Hepatocyte (in vitro differentiated cells): Measurements from ENCODE around the gene BCAS4. TPM values are rescaled to one million over a fixed set of nuclear protein-coding genes. Genes with fewer than 3 reads are reported as not detected.
"Not testable (repeated sequence)": the region's sequence is repeated elsewhere in the genome, so short reads cannot be mapped to it uniquely, and the experiment has no call there.

Experiments
- DNase-seq: peaks from one replicate; pipeline ENCODE4 v3.0.0-alpha.2; 2016; ENCODE audit warnings: low spot score
- H2AFZ ChIP-seq: fragments of 200-600 bp; sonication (generic); 2 replicates; pipeline ENCODE4 v1.6.0; 2016; ENCODE audit warnings: antibody characterized with exemption, mild to moderate bottlenecking
- H3K27ac ChIP-seq: fragments of 200-600 bp; sonication (generic); 2 replicates; pipeline ENCODE4 v1.5.1; 2016; ENCODE audit warnings: mild to moderate bottlenecking
- H3K27me3 ChIP-seq: fragments of 200-600 bp; sonication (generic); 2 replicates; pipeline ENCODE4 v1.6.1; 2016
- H3K36me3 ChIP-seq: fragments of 200-600 bp; sonication (generic); replicated peaks from 2 replicates; pipeline ENCODE4 v1.5.1; 2016; ENCODE audit warnings: low read depth; ENCODE audit not compliant: insufficient read depth
- H3K4me1 ChIP-seq: fragments of 200-600 bp; sonication (generic); 2 replicates; pipeline ENCODE4 v1.5.1; 2016; ENCODE audit warnings: mild to moderate bottlenecking, moderate library complexity; ENCODE audit not compliant: insufficient read depth
- H3K4me2 ChIP-seq: fragments of 200-600 bp; sonication (generic); 2 replicates; pipeline ENCODE4 v1.6.0; 2016
- H3K4me3 ChIP-seq: fragments of 200-600 bp; sonication (generic); 2 replicates; pipeline ENCODE4 v1.5.1; 2016; ENCODE audit warnings: mild to moderate bottlenecking
- H3K79me2 ChIP-seq: fragments of 200-600 bp; sonication (generic); 2 replicates; pipeline ENCODE4 v1.6.0; 2017; ENCODE audit warnings: mild to moderate bottlenecking
- H3K9me2 ChIP-seq: fragments of 200-600 bp; sonication (generic); replicated peaks from 2 replicates; pipeline ENCODE4 v1.6.0; 2017; ENCODE audit warnings: mild to moderate bottlenecking; ENCODE audit not compliant: insufficient read depth
- H3K9me3 ChIP-seq: fragments of 200-600 bp; sonication (generic); 2 replicates; pipeline ENCODE4 v1.5.1; 2016; ENCODE audit warnings: low read depth, mild to moderate bottlenecking
- H4K20me1 ChIP-seq: fragments of 200-600 bp; sonication (generic); 2 replicates; pipeline ENCODE4 v1.6.0; 2016; ENCODE audit warnings: mild to moderate bottlenecking; ENCODE audit not compliant: insufficient read depth, poor library complexity, severe bottlenecking
- EZH2 ChIP-seq: fragments of 200-600 bp; sonication (generic); IDR thresholded peaks from 2 replicates; pipeline ENCODE4 v1.6.1; 2016; ENCODE audit warnings: antibody characterized with exemption, mild to moderate bottlenecking, borderline replicate concordance
- EZH2phosphoT487 ChIP-seq: fragments of 200-600 bp; sonication (generic); IDR thresholded peaks from one replicate; pipeline ENCODE4 v1.6.1; 2018; ENCODE audit warnings: antibody characterized with exemption, mild to moderate bottlenecking, low read depth, moderate library complexity; ENCODE audit not compliant: unreplicated experiment, severe bottlenecking
- WGBS: methylation state at CpG from one replicate; pipeline ENCODE4 v1.1.6; 2016; ENCODE audit warnings: low lambda C conversion rate; ENCODE audit errors: missing lambda C conversion rate; 5-methylcytosine and 5-hydroxymethylcytosine counted together
- polyA plus RNA-seq: library from polyadenylated mRNA; unstranded; fragments of >200 nt; fragmentation: Nextera tagmentation; extraction: Ambion mirVana; gene quantifications from 2 replicates; pipeline ENCODE4 v1.2.1, GENCODE V29; 2016
- total RNA-seq: library from RNA; depleted of rRNA; stranded (reverse); fragments of >200 nt; gene quantifications from 2 replicates; pipeline ENCODE4 v1.2.3, GENCODE V29; 2014
- TF ChIP-seq, protein P1 (sequence below): fragments of 200-600 bp; sonication (generic); IDR thresholded peaks from 2 replicates; pipeline ENCODE4 v1.5.1; 2016; ENCODE audit warnings: antibody characterized with exemption, mild to moderate bottlenecking; ENCODE audit not compliant: poor library complexity

BCAS4 gene
- total and polyA plus RNA-seq, 2 experiments from 2014 or later, result 5.6 to 21.6 TPM

DNA sequence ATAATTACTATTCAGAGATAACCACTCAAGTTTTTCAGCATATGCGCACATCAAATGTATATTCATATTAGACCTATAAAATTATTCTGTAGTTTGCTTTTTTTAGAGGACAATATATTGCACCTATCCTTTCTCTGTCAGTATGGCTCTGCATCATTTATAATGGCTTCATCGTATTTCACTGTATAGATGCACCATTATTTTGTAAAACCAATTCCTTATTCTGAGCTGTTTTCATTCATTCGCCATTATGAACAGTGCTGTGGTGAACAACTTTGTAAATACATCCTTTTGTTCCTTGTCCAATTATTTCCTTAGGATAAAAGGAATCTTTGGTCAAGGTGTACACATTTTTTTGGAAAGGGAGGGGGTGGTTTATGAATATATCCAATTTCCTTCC, 29.2 kb upstream of the BCAS4 start:
- Histone ChIP-seq H3K27me3 (no peaks in the 10 kb centered on the region), H3K27ac (no peak overlapping the region), H3K79me2 (no peaks in the 10 kb centered on the region), H2AFZ (no peak overlapping the region), H3K9me3 (no peaks in the 10 kb centered on the region), H3K36me3 (no peaks in the 10 kb centered on the region), H3K4me3 (no peak overlapping the region), H3K4me2 (no peak overlapping the region), H4K20me1 (no peaks in the 10 kb centered on the region), H3K9me2 (no peaks in the 10 kb centered on the region), H3K4me1 (peaks cover 35% of the 10 kb centered on the region)
- TF ChIP-seq EZH2, result no peak
- TF ChIP-seq, protein P1, sequence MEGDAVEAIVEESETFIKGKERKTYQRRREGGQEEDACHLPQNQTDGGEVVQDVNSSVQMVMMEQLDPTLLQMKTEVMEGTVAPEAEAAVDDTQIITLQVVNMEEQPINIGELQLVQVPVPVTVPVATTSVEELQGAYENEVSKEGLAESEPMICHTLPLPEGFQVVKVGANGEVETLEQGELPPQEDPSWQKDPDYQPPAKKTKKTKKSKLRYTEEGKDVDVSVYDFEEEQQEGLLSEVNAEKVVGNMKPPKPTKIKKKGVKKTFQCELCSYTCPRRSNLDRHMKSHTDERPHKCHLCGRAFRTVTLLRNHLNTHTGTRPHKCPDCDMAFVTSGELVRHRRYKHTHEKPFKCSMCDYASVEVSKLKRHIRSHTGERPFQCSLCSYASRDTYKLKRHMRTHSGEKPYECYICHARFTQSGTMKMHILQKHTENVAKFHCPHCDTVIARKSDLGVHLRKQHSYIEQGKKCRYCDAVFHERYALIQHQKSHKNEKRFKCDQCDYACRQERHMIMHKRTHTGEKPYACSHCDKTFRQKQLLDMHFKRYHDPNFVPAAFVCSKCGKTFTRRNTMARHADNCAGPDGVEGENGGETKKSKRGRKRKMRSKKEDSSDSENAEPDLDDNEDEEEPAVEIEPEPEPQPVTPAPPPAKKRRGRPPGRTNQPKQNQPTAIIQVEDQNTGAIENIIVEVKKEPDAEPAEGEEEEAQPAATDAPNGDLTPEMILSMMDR, result no peak
- TF ChIP-seq EZH2phosphoT487, result no peak
- no peak for DNase-seq
- WGBS, result 67% methylated on average over 3 of the region's 3 CpGs

DNA sequence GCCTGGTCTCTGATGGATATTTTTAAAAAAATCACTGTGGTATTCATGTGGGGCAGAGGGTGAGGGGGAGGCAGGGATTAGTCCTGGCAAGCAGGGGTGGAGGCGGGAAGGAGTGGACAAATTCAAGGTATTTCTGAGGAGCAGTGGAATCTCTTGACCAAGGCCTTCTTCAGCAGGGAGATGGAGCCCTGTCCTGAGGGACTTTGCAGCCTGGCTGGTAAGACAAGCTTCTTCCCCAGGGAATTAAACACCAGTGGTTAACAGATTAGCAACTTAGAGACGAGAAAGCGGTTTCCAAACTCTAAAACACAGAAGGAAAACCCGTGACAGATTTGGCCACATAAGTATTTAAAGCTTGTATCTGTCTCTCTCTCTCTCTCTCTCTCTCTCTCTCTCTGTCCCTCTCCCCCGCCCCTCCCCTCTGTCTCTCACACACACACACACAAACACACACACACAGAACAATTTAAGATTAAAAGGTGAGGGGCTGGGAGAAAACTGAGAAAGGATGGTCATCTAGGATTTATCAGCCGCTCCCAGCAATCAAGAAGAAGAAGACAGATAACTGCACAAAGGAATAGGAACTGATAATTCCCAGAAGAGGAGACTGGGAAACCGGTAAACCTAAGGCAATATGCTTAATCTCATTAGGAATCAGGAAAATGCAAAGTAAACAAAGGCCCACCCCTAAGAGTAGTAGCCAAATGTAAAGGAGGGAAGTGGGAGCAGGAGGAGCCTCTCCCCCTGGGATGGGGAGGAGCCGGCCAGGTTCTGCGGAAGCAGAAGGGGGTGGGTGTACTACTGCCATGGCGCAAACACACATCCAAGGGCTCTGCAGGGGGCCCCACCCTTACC, 27.7 kb upstream of the BCAS4 start:
- not testable (repeated sequence) for H4K20me1 ChIP-seq, H3K79me2 ChIP-seq, H3K36me3 ChIP-seq, H3K9me2 ChIP-seq, H3K27me3 ChIP-seq, H3K4me3 ChIP-seq, H3K9me3 ChIP-seq, DNase-seq, H3K4me2 ChIP-seq
- 36% methylated on average over 6 of the region's 10 CpGs for WGBS
- H2AFZ ChIP-seq, result peak overlapping the region; percentile 59
- H3K27ac ChIP-seq, result peak overlapping the region; percentile 47
- peaks cover 32% of the 10 kb centered on the region for H3K4me1 ChIP-seq

DNA sequence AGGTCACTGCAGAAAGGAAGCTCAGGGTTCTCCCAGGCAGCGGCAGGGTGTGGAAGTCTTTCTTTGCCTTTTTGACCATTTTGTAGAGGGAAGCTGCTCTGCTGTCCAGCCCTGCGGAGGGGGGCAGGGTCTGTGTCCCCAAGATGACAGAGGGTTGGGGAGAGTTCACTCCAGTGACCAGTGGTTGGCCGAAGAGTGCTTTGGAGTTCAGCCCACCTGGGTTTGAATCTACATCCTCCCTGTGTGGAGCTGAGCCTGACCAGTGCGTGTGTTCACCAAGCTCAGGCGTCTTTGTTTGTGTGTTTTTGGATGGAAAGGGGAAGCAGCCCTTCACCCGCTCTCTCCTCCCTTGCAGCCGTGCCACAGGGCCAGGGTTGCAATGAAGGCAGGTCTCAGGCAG, 25.9 kb upstream of the BCAS4 start:
- H4K20me1 ChIP-seq, H3K27me3 ChIP-seq, H3K9me3 ChIP-seq, H3K27ac ChIP-seq, H2AFZ ChIP-seq, H3K36me3 ChIP-seq, H3K4me2 ChIP-seq, DNase-seq, H3K9me2 ChIP-seq, H3K79me2 ChIP-seq, H3K4me3 ChIP-seq: not testable (repeated sequence)
- WGBS, result 84% methylated on average over 7 of the region's 7 CpGs
- H3K4me1 ChIP-seq, result peaks cover 14% of the 10 kb centered on the region

DNA sequence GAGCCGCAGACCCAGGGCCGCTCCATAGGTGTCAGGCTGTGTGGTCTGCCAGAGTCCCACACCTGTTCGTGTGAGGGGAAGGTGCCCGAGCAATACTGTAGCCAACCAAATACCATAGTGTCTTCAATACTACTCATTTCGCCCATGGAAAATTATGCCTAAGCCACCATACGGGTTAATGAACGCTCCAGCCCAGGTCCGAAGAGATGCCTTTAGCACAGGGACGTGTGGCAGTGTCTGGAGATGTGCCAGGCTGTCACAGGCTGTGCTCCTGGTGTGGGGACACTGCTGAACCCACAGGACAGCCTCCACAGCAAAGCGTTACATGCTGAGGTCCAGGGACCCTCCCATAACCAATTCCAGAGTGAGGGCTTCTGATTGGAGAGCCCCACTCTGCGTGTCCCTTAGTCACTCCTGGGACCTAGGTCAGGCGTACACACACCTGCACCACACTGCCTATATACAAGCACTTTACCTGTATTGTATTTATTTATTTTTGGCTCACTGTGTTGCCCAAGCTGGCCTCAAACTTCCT, 25.2 kb upstream of the BCAS4 start:
- H3K4me1 ChIP-seq, result peaks cover 10% of the 10 kb centered on the region
- not testable (repeated sequence) for H3K4me2 ChIP-seq, H3K9me2 ChIP-seq, H3K4me3 ChIP-seq, H3K79me2 ChIP-seq, H3K27ac ChIP-seq, H3K9me3 ChIP-seq, H4K20me1 ChIP-seq, H3K36me3 ChIP-seq, H3K27me3 ChIP-seq, DNase-seq, H2AFZ ChIP-seq
- 96% methylated on average over 8 of the region's 12 CpGs for WGBS

DNA sequence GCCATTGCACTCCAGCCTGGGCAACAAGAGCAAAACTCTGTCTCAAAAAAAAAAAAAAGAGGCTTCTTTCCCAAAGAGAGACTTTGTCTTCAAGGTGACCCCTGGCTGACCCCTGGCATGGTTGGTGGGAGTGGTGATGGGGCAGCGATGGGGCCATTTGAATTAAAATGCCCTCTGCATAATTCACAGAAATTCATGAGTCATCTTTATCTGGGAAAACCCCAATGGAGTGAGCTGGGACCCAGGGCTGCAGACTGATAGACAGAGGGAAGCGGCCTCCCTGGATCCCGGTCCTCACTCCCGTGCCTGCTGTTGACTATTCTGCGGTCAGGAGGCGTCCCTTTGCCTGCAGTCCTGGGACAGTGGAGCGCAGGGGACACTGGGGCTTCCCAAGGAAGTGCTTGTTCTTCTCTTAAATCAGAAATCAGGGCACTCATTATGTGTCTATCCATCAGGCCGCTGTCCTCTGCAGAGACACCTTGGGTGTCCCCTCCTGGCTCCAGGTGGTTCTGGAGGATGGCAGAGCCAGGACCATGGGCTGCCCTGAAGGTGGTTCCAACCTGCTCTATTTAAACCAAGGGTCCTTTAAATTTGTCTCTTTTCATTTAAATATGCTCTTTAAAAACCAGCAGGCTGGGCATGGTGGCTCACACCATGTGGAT, 23.3 kb upstream of the BCAS4 start:
- not testable (repeated sequence) for H3K9me2 ChIP-seq, H3K36me3 ChIP-seq, H3K4me2 ChIP-seq, H4K20me1 ChIP-seq, H3K79me2 ChIP-seq, H3K4me3 ChIP-seq, H3K4me1 ChIP-seq, H2AFZ ChIP-seq, H3K27ac ChIP-seq, H3K9me3 ChIP-seq, H3K27me3 ChIP-seq, DNase-seq
- 91% methylated on average over 8 of the region's 8 CpGs for WGBS
